ENCODE measurements around the gene MYO3B.

DNA sequence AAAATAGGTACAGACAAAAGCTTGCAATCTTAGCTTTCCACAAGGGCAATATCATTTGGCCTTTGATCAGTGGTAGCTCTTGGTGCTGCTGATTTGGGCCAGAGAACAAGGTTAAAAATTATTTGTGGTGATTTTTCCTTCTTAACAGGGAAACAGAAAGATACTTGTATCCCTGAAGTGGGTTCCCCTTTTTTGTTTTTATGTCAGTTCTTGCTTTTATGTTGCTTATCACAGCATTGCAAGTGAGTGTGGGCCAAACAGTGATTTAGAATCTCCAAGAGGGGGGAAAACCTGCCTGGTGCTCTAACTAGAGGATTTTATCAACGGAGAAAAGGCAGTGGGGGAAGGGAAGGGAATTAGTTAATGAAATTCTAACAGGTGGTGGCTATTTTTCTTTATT, 339.6 kb downstream of the MYO3B start:
- TF ChIP-seq, protein P1, sequence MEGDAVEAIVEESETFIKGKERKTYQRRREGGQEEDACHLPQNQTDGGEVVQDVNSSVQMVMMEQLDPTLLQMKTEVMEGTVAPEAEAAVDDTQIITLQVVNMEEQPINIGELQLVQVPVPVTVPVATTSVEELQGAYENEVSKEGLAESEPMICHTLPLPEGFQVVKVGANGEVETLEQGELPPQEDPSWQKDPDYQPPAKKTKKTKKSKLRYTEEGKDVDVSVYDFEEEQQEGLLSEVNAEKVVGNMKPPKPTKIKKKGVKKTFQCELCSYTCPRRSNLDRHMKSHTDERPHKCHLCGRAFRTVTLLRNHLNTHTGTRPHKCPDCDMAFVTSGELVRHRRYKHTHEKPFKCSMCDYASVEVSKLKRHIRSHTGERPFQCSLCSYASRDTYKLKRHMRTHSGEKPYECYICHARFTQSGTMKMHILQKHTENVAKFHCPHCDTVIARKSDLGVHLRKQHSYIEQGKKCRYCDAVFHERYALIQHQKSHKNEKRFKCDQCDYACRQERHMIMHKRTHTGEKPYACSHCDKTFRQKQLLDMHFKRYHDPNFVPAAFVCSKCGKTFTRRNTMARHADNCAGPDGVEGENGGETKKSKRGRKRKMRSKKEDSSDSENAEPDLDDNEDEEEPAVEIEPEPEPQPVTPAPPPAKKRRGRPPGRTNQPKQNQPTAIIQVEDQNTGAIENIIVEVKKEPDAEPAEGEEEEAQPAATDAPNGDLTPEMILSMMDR (IDR thresholded peaks at IDR 0.05; ENCODE audit: low read length), result no peak
- TF ChIP-seq EZH2 (optimal IDR thresholded peaks at IDR 0.05; ENCODE audit: low read depth, low read length) (no peak), EZH2phosphoT487 (IDR thresholded peaks at IDR 0.05; ENCODE audit: low read length) (no peak)
